PFSK-1 (cell line): ENCODE results near the gene AGK.

Source experiments
- POLR2AphosphoS5 ChIP-seq: IDR thresholded peaks from 2 replicates; pipeline ENCODE4 v1.6.1; 2012; ENCODE audit warnings: low read depth, mild to moderate bottlenecking, control low read depth, low read length, moderate library complexity
- REST ChIP-seq, 2 experiments: IDR thresholded peaks; 2 replicates each; pipeline versions ENCODE4 v1.6.1 to v1.8.0; 2011 to 2012; ENCODE audit warnings: low read depth in 2 of 2, low read length in 2 of 2, control low read depth in 1 of 2, inconsistent platforms in 1 of 2, mild to moderate bottlenecking in 1 of 2, moderate library complexity in 1 of 2; ENCODE audit not compliant: insufficient read depth in 1 of 2
- TAF1 ChIP-seq: IDR thresholded peaks from 2 replicates; pipeline ENCODE4 v1.6.1; 2012; ENCODE audit warnings: low read length, control low read depth, borderline replicate concordance; ENCODE audit not compliant: insufficient read depth

DNA sequence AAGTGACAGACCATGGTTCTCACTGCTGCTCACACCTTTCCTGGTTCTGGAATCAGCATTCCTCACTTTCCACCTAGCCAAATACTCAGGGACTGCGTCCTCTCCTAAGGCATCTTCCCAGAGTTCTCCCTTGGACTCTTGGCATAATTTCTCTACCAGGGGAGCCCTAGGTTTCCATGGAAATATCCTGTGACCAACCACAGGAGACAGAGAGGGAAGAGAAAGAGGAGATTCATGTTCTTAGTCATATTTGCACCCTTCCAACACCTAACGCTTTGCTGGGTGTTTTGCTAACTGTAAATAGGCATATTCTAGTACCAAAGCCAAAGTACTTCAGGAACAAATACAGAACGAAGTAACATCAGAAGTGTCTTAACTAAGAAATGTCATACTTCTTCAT is 122.1 kb downstream of the AGK start:
- TF ChIP-seq POLR2AphosphoS5 (no peak), REST (IDR thresholded peaks at IDR 0.05; ENCODE audit: insufficient read depth in 1 of 2, low read depth in 2 of 2, low read length in 2 of 2) (no peak), TAF1 (no peak)
